Spleen (tissue), 11 donors: ENCODE data around the gene RETREG2. TPM values are rescaled to one million over a fixed set of nuclear protein-coding genes. Genes with fewer than 3 reads are reported as not detected.

Source experiments
- DNase-seq: peaks from one replicate; pipeline ENCODE4 v3.0.0-alpha.2; 2020
- H3K27ac ChIP-seq, 8 donors: fragments of 200-600 bp; sonication (generic) in 7 of 8; 1 replicate in 4 of 8; 2 replicates in 4 of 8; pipeline versions ENCODE4 v1.5.0 to v1.8.0; 2016 to 2021; ENCODE audit warnings: inconsistent platforms in 4 of 8, mild to moderate bottlenecking in 4 of 8, moderate library complexity in 1 of 8
- H3K27me3 ChIP-seq, 7 donors: fragments of 200-600 bp; sonication (generic) in 6 of 7; replicated peaks in 1 of 7; 1 replicate in 4 of 7; 2 replicates in 3 of 7; pipeline versions ENCODE4 v1.5.0 to v1.8.0; 2016 to 2021; ENCODE audit warnings: inconsistent platforms in 3 of 7, mild to moderate bottlenecking in 1 of 7
- H3K36me3 ChIP-seq, 6 donors: fragments of 200-600 bp; sonication (generic) in 5 of 6; 1 replicate in 4 of 6; 2 replicates in 2 of 6; pipeline versions ENCODE4 v1.5.0 to v1.8.0; 2016 to 2021; ENCODE audit warnings: inconsistent platforms in 2 of 6
- H3K4me1 ChIP-seq, 6 donors: fragments of 200-600 bp; sonication (generic) in 5 of 6; 1 replicate in 3 of 6; 2 replicates in 3 of 6; pipeline versions ENCODE4 v1.5.0 to v1.8.0; 2016 to 2021; ENCODE audit warnings: inconsistent platforms in 3 of 6
- H3K4me3 ChIP-seq, 8 donors: fragments of 200-600 bp; sonication (generic) in 7 of 8; 1 replicate in 4 of 8; 2 replicates in 4 of 8; pipeline versions ENCODE4 v1.5.0 to v1.8.0; 2016 to 2021; ENCODE audit warnings: inconsistent platforms in 4 of 8, mild to moderate bottlenecking in 4 of 8, moderate library complexity in 2 of 8
- H3K9me3 ChIP-seq, 8 donors: fragments of 200-600 bp; sonication (generic) in 7 of 8; 1 replicate in 4 of 8; 2 replicates in 4 of 8; pipeline versions ENCODE4 v1.5.0 to v1.8.0; 2016 to 2021; ENCODE audit warnings: inconsistent platforms in 4 of 8
- POLR2A ChIP-seq, 3 donors: fragments of 450-650 bp; IDR thresholded peaks; one replicate each; pipeline ENCODE4 v1.5.1; 2017; ENCODE audit warnings: antibody characterized with exemption in 3 of 3, mild to moderate bottlenecking in 1 of 3
- POLR2AphosphoS5 ChIP-seq, 3 donors: sonication (generic); formaldehyde crosslinking; IDR thresholded peaks; one replicate each; pipeline ENCODE4 v1.5.1; 2017; ENCODE audit warnings: antibody characterized with exemption in 3 of 3
- WGBS, 5 donors: extraction: QIAGEN DNeasy Blood & Tissue Kit in 3 of 5; methylation state at CpG; one replicate each; pipeline versions ENCODE4 v1.1.5 to v1.1.7; 2013 to 2018; 5-methylcytosine and 5-hydroxymethylcytosine counted together
- intact Hi-C: fragments of 100-400 bp; cut with DNase I; formaldehyde crosslinking; loops from one replicate; pipeline ENCODE4 v1.15.0; 2023; ENCODE audit warnings: low total_unique reads
- polyA plus RNA-seq, 3 donors: library from polyadenylated mRNA; stranded (reverse); fragments of 200-250 nt; gene quantifications; one replicate each; pipeline ENCODE4 v1.2.1, GENCODE V29; 2013
- total RNA-seq, 7 donors: library from RNA; depleted of rRNA in 3 of 7; stranded (reverse); fragments of >200 nt in 3 of 7; fragmentation: NEBNext Ultra II Directional in 4 of 7; extraction: Animal tissue kit (Norgen Biotek cat#: 25700) in 4 of 7; gene quantifications; one replicate each; pipeline versions ENCODE4 v1.1.0 to v1.2.1, GENCODE V29; 2016 to 2021
- TF ChIP-seq, protein P1 (sequence below), 11 experiments: fragments of 200-600 bp in 7 of 11; fragments of 450-650 bp in 4 of 11; sonication (generic) in 4 of 11; IDR thresholded peaks in 8 of 11; conservative IDR thresholded peaks in 3 of 11; 1 replicate in 7 of 11; 2 replicates in 4 of 11; pipeline versions ENCODE4 v1.4.0 to v1.8.0; 2016 to 2021; ENCODE audit warnings: antibody characterized with exemption in 11 of 11, inconsistent platforms in 4 of 11, mild to moderate bottlenecking in 1 of 11
- donor health status: healthy with polysubstance abuse.
- donor health status: DM: no; HTN: no; CAD: no; lungs with moderate emphysema.
- donor health status: DM: no; HTN: no; CAD: no.
- donor health status: Bipolar disorder and iron deficiency.
- donor health status: healthy.
- donor health status: DM: no; HTN: no; CAD: no.
- donor health status: DM: yes; HTN: yes; CAD: no.

RETREG2 gene
- total and polyA plus RNA-seq, 10 donors, result 30.0 to 101 (median 71.4) TPM

- intact Hi-C loops, result loop anchor here (5.0 kb wide), 1 partner anchor 52 kb away; the partner anchor contains the start of gene DNAJB2
- peaks cover 0 to 75% (median 62%) of the 10 kb centered on the region in 6 donors for H3K36me3 ChIP-seq
These were observed 47.3 kb downstream of the RETREG2 start for GRCh38 chr2:219225350-219225749.

DNA sequence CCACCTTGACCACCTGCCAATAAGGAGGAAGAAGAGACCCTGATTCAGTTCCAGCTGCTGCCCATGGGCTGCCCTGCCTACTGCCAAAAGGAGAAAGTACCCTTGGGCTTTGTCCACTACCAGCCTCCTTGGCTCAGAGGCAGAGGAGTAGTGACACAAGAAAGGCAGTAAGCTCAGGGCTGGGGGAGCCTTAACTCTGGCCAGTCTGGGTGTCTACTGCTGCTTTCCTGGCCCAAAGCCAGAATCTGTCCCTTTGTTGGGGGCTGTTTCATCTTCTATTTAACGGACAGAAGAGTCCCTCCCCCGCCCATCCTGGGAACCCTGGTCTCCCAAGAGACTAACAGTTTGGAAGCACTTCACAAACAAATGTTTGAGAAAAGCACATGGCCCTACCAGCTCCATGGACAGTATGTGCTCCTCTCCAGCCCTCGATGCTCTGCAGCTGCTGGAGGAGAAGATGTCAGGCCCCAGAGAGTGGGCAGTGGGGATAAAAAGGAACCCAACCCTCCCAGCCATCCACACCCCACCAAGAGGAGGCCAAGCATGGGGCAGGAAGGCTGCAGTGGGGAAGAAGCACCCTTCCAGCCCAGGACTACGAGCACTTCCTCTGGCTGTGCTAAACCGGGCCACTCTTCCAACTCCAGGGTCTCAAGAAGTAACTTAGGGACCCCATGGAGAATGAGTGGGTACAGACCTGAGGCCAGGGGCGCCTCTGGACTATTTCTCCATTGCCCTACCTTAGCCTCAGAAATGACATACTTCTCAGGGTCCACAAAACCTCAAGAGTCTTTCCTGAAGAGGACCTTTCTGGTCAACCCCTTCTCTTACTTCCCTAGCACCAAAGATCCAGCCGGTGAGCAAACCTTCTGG lies 50.2 kb downstream of the RETREG2 start:
- Histone ChIP-seq H3K36me3 (peaks cover 0 to 69% (median 48%) of the 10 kb centered on the region in 6 donors), H3K4me1 (peaks cover 18 to 81% (median 50%) of the 10 kb centered on the region in 6 donors), H3K9me3 (no peaks in the 10 kb centered on the region), H3K4me3 (peak overlapping the region; percentile 56 to 79 (median 73)), H3K27me3 (no peaks in the 10 kb centered on the region), H3K27ac (peak overlapping the region; percentile 88 to 99 (median 97))
- DNase-seq, result no peak
- TF ChIP-seq, protein P1, sequence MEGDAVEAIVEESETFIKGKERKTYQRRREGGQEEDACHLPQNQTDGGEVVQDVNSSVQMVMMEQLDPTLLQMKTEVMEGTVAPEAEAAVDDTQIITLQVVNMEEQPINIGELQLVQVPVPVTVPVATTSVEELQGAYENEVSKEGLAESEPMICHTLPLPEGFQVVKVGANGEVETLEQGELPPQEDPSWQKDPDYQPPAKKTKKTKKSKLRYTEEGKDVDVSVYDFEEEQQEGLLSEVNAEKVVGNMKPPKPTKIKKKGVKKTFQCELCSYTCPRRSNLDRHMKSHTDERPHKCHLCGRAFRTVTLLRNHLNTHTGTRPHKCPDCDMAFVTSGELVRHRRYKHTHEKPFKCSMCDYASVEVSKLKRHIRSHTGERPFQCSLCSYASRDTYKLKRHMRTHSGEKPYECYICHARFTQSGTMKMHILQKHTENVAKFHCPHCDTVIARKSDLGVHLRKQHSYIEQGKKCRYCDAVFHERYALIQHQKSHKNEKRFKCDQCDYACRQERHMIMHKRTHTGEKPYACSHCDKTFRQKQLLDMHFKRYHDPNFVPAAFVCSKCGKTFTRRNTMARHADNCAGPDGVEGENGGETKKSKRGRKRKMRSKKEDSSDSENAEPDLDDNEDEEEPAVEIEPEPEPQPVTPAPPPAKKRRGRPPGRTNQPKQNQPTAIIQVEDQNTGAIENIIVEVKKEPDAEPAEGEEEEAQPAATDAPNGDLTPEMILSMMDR (IDR thresholded peaks at IDR 0.05 in 8 of 11, conservative IDR thresholded peaks at IDR 0.05 in 3 of 11), result no peak
- TF ChIP-seq POLR2A (IDR thresholded peaks at IDR 0.05) (no peak), POLR2AphosphoS5 (IDR thresholded peaks at IDR 0.05) (no peak)
- intact Hi-C loops, result loop anchor here (5.0 kb wide), 1 partner anchor 49 kb away; the partner anchor contains the start of gene DNAJB2
- WGBS, 5 donors, result 34 to 42% (median 36%) methylated on average over 7 of the region's 7 CpGs

More at GRCh38 chr2:219225350-219225749, 47.3 kb downstream of the RETREG2 start:
- TF ChIP-seq POLR2A (IDR thresholded peaks at IDR 0.05) (no peak), POLR2AphosphoS5 (IDR thresholded peaks at IDR 0.05) (peak in 1 of 3 donors; percentile 61)
- H3K27ac ChIP-seq, result peak overlapping the region in 5 of 8 donors; percentile 26 to 72 (median 67)
- H3K27me3 ChIP-seq, result no peaks in the 10 kb centered on the region
- 42 to 74% (median 52%) methylated on average over 3 of the region's 3 CpGs for WGBS, 5 donors
- no peaks in the 10 kb centered on the region for H3K9me3 ChIP-seq
- H3K4me3 ChIP-seq, result peak overlapping the region in 1 of 8 donors; percentile 2
- no peak for DNase-seq
- peaks cover 12 to 66% (median 36%) of the 10 kb centered on the region in 6 donors for H3K4me1 ChIP-seq

DNA sequence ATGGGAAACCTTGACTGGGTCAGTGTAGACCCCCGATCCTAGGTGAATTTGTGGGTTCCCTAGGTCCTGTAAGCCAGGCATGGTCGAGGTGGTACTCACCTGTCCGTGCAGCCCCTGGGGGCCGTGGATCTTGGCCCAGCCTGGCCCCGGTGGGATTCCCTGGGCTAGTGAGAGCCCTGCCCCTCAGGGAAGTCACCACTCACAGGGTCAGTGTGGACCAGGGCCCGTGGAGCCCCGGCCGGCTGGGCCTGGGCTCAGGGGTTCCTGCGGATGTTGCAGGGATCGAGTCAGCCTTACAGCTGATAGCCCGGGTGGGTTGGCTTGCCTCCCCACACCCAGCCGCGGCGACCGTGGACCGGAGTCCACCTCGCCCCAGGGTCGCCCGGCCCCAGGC lies 50.8 kb downstream of the RETREG2 start:
- Histone ChIP-seq H3K9me3 (no peaks in the 10 kb centered on the region), H3K27ac (peak overlapping the region; percentile 88 to 99 (median 97)), H3K36me3 (peaks cover 0 to 69% (median 48%) of the 10 kb centered on the region in 6 donors), H3K4me3 (peak overlapping the region; percentile 56 to 79 (median 73)), H3K4me1 (peaks cover 18 to 80% (median 50%) of the 10 kb centered on the region in 6 donors), H3K27me3 (no peaks in the 10 kb centered on the region)
- 0 to 5% (median 2%) methylated on average over 3 to 19 of the region's 19 CpGs for whole genome bisulfite sequencing, 5 donors
- TF ChIP-seq POLR2A (IDR thresholded peaks at IDR 0.05) (no peak), POLR2AphosphoS5 (IDR thresholded peaks at IDR 0.05) (no peak)
- TF ChIP-seq, protein P1 (IDR thresholded peaks at IDR 0.05 in 8 of 11, conservative IDR thresholded peaks at IDR 0.05 in 3 of 11), result no peak
- DNase-seq, result peak; percentile 94
- intact Hi-C loops, result loop anchor here (5.0 kb wide), 1 partner anchor 48 kb away; the partner anchor contains the start of gene DNAJB2

DNA sequence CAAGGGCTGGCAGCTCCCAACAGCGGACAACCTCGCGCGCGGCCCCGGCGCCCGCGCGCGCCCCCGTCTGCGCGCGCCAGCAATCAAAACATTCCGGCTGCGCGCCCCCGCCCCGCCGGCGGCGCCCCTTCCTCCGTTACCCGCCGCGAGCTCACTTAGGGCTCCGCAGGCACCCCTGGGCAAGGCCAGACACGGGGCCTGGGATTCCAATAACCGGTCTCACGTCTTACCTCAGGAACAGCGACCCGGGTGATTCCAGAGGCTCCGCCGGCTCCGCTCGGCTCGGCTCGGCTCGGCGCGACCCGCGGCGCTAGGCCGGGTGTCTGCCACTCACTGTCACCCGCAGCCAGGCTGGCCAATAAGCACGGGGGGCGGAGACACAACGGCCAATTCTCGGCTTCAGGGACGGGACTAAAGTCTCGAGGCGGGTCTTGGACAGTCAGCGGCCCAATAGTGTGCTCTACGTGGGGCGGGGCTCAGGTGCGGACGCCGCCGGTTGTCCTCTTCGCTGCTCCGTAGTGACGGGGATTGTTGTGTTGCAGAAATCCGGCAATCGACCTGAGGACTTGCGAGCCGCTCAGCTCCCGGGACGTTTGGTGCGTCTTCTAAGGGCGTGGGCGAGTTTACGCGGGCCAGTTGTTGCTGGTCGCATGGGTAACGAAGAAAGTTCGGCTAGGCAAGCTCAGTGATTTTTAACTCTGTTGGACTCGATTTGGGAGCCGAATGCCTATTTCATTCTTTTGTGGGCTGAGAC lies 51.4 kb downstream of the RETREG2 start, which contains the start of the genes ANKZF1 and ATG9A:
TSS of gene ANKZF1 (plus strand) at position 502 of the 754 bp plus-strand sequence. CDS start 452 bp downstream, outside the sequence.
TSS of gene ATG9A (minus strand) at position 332 of the 754 bp plus-strand sequence. CDS start 1,612 bp downstream, outside the sequence.
- DNase-seq, result peak; percentile 100
- Histone ChIP-seq H3K4me3 (peak within 1 kb of the TSS; percentile 56 to 79 (median 73)), H3K27ac (peak within 1 kb of the TSS; percentile 88 to 99 (median 97)), H3K27me3 (no peaks in the 10 kb centered on the region), H3K9me3 (no peaks in the 10 kb centered on the region), H3K4me1 (peaks cover 18 to 75% (median 50%) of the 10 kb centered on the region in 6 donors), H3K36me3 (peaks cover 0 to 69% (median 48%) of the 10 kb centered on the region in 6 donors)
- 0 to 1% (median 0%) methylated on average over 39 to 80 of the region's 80 CpGs for WGBS, 5 donors
- TF ChIP-seq, protein P1 (IDR thresholded peaks at IDR 0.05 in 8 of 11, conservative IDR thresholded peaks at IDR 0.05 in 3 of 11), result peak in 5 of 11 experiments; percentile 15 to 31 (median 27)
- TF ChIP-seq POLR2AphosphoS5 (IDR thresholded peaks at IDR 0.05) (peak; percentile 97 to 99 (median 99)), POLR2A (IDR thresholded peaks at IDR 0.05) (peak in 2 of 3 donors; percentile 69 to 84)
- intact Hi-C loops, result loop anchor here (5.0 kb wide), 1 partner anchor 48 kb away; the partner anchor contains the start of gene DNAJB2
